ENCODE measurements around the gene SLC30A5. TPM values are rescaled to one million over a fixed set of nuclear protein-coding genes. Genes with fewer than 3 reads are reported as not detected.
"Not testable (repeated sequence)": the region's sequence is repeated elsewhere in the genome, so short reads cannot be mapped to it uniquely, and the experiment has no call there.

Gene SLC30A5
- 10 to 100 TPM; 13.6 to 26.1 (median 21.7) TPM for polyA plus RNA-seq (ENCODE audit: low read depth in 6 of 6)

- Mint-ChIP-seq H3K4me3 (peak within 1 kb of the TSS; percentile 90 to 96 (median 94)), H3K9me3 (no peaks in the 10 kb centered on the region), H3K27ac (peak within 1 kb of the TSS; percentile 94 to 99 (median 98)), H3K36me3 (peaks cover 6 to 8% of the 10 kb centered on the region in 2 donors), H3K27me3 (no peaks in the 10 kb centered on the region), H3K4me1 (peaks cover 8 to 30% (median 20%) of the 10 kb centered on the region in 3 donors)
- DNase-seq (peak; percentile 97), ATAC-seq (ENCODE audit: low read depth in 2 of 2) (peak; percentile 97)
Observed at GRCh38 chr5:69093771-69094482, at the start of gene SLC30A5. Gene SLC30A5 (plus strand): TSS chr5:69094014. CDS start chr5:69094256, 242 bp downstream.

GRCh38 chr5:69045213-69045612, 48.6 kb upstream of the SLC30A5 start:
- H3K4me3 Mint-ChIP-seq; H3K9me3 Mint-ChIP-seq; H3K4me1 Mint-ChIP-seq; H3K36me3 Mint-ChIP-seq; H3K27ac Mint-ChIP-seq; H3K27me3 Mint-ChIP-seq; ATAC-seq (ENCODE audit: low read depth in 2 of 2); DNase-seq: not testable (repeated sequence)

DNA sequence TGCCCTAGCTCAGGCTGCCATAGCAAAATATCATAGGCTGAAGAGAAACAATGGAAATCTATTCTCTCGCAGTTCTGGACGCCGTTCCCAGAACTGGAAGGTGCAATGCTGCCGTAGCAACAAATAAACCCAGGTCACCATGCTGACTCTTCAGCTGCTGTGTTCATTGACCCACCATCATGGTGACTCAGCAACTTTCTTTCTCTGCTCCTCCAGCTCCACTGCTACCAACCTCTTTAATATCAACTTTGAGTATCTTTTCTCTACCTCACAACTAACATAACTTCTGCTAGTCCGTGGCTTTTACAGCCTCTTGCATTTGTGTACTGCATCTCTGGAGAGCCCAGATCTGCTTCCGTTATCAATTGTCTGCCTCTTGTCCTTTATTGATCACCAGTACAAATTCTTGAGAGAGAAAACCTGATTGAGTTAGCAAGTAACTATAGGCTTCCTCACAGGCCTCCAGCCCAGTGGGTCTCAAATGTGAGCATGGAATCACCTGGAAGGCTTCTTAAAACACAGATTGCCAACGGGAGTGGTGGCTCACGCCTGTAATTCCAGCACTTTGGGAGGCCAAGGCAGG, 47.3 kb upstream of the SLC30A5 start:
- Mint-ChIP-seq H3K27me3 (peaks cover 0 to 5% (median 0%) of the 10 kb centered on the region in 3 donors), H3K27ac (peak overlapping the region in 1 of 6 donors; percentile 42), H3K4me3 (no peak overlapping the region), H3K36me3 (no peaks in the 10 kb centered on the region), H3K4me1 (peaks cover 0 to 5% (median 4%) of the 10 kb centered on the region in 3 donors), H3K9me3 (no peaks in the 10 kb centered on the region)
- ATAC-seq (ENCODE audit: low read depth in 2 of 2), result no peak
- DNase-seq, result no peak

DNA sequence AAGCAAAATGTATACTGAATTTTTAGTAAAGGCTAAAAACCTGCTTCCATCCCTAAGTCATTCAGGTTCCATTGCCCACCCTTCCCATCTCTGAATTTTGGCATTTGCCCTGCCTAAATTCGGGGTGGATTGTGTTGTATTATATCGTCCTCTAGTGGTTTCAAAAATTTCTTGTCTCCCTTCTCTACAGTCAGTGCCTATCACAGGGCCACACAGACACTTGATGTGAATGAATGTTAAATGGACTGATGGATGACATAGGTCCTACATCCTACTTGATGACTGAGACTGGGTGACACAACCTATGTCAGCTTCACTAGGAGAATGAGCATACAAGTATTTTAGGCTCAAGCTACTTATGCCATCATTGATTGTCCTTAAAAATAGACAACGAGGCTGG, 45.6 kb upstream of the SLC30A5 start:
- no peak overlapping the region for H3K4me3 Mint-ChIP-seq

GRCh38 chr5:69049151-69049550, 44.7 kb upstream of the SLC30A5 start:
- Mint-ChIP-seq H3K27ac (no peak overlapping the region), H3K9me3 (no peaks in the 10 kb centered on the region), H3K4me3 (no peak overlapping the region), H3K4me1 (no peaks in the 10 kb centered on the region), H3K27me3 (peaks cover 0 to 13% (median 4%) of the 10 kb centered on the region in 3 donors), H3K36me3 (no peaks in the 10 kb centered on the region)
- DNase-seq (no peak), ATAC-seq (ENCODE audit: low read depth in 2 of 2) (no peak)

More for the DNA sequence above, 45.6 kb upstream of the SLC30A5 start:
- no peak overlapping the region for H3K27ac Mint-ChIP-seq
- DNase-seq, result no peak
- H3K27me3 Mint-ChIP-seq, result peaks cover 0 to 7% (median 0%) of the 10 kb centered on the region in 3 donors
- peaks cover 0 to 4% (median under 1%) of the 10 kb centered on the region in 3 donors for H3K4me1 Mint-ChIP-seq
- H3K36me3 Mint-ChIP-seq, result no peaks in the 10 kb centered on the region
- no peak for ATAC-seq (ENCODE audit: low read depth in 2 of 2)
- H3K9me3 Mint-ChIP-seq, result no peaks in the 10 kb centered on the region

DNA sequence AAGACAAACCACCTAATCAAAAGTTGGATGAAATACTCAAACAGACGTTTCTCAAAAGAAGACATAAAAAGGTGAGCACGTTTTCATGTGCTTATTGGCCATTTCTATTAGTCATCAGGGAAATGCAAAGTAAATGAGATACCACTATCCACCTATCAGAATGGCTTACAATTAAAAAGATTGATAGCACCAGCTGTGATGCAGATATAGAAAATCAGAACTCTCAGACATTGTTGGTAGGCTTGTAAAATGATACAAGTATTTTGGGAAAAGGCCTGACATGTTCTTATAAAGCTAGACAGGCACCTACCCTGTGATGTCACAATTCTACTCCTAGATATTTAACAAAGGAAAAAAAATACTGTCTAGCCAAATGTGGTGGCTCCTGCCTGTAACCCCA, 44.0 kb upstream of the SLC30A5 start:
- no peaks in the 10 kb centered on the region for H3K9me3 Mint-ChIP-seq
- no peak overlapping the region for H3K27ac Mint-ChIP-seq
- no peak for ATAC-seq (ENCODE audit: low read depth in 2 of 2)
- DNase-seq, result no peak
- no peaks in the 10 kb centered on the region for H3K4me1 Mint-ChIP-seq
- no peaks in the 10 kb centered on the region for H3K36me3 Mint-ChIP-seq
- H3K27me3 Mint-ChIP-seq, result peaks cover 0 to 13% (median 4%) of the 10 kb centered on the region in 3 donors
- no peak overlapping the region for H3K4me3 Mint-ChIP-seq

- DNase-seq (no peak), ATAC-seq (ENCODE audit: low read depth in 2 of 2) (no peak)
- Mint-ChIP-seq H3K27ac (no peak overlapping the region), H3K36me3 (no peaks in the 10 kb centered on the region), H3K4me3 (no peak overlapping the region), H3K9me3 (no peaks in the 10 kb centered on the region), H3K4me1 (no peaks in the 10 kb centered on the region), H3K27me3 (peaks cover 0 to 13% (median 4%) of the 10 kb centered on the region in 3 donors)
Observed at GRCh38 chr5:69050214-69050613, 43.6 kb upstream of the SLC30A5 start.

GRCh38 chr5:69052181-69052580, 41.6 kb upstream of the SLC30A5 start:
- H3K4me1 Mint-ChIP-seq, result no peaks in the 10 kb centered on the region
- no peak overlapping the region for H3K4me3 Mint-ChIP-seq
- DNase-seq (no peak), ATAC-seq (ENCODE audit: low read depth in 2 of 2) (no peak)
- H3K27ac Mint-ChIP-seq, result no peak overlapping the region
- H3K27me3 Mint-ChIP-seq, result peaks cover 0 to 13% (median 4%) of the 10 kb centered on the region in 3 donors
- H3K9me3 Mint-ChIP-seq, result peaks cover 0 to 5% (median 0%) of the 10 kb centered on the region in 7 donors
- H3K36me3 Mint-ChIP-seq, result no peaks in the 10 kb centered on the region

DNA sequence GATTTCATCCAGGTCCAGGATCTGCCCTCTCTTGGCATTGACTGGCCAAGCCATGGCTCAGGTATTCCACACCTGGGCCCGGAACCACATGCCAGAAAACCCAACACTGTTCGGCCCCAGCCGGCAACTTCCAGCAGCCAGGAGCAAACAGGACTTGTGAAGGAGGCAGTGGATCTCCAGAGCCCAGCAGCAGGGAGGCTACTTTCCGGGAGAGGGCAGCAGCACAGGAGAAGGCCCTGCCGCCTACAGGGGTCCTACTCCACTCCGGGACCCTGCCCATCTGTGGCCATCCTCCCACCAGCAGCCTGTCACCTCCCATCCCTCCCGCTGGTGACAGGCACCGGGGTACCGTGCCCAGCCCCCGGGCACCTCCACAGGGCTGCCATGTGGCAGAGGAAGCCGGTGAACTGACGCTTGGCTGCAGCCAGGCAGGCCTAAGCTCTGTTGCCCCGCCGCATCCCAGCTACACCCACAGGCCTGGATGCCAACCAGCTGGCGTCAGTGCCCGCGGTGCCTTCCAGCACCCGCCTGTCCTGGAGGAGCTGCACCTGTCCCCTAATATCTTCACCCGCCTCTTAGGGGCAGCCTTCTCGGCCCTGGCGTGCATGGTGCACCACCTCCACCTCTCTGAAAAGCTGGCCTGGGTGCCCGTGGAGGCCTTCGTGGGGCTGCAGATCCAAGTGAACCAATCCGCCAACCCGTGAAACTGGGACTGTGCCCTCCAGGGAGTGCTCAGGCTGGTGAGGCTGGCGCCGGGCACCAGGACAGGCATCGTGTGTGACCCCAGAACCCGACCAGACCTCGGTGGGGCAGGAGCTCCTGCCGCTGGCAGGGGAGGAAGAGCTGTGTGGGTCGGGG, 18.9 kb upstream of the SLC30A5 start:
- DNase-seq (no peak), ATAC-seq (ENCODE audit: low read depth in 2 of 2) (no peak)
- Mint-ChIP-seq H3K4me3 (no peak overlapping the region), H3K36me3 (no peaks in the 10 kb centered on the region), H3K9me3 (peaks cover 0 to 1% (median 0%) of the 10 kb centered on the region in 7 donors), H3K27ac (no peak overlapping the region), H3K4me1 (no peaks in the 10 kb centered on the region), H3K27me3 (peaks cover 0 to 12% (median 11%) of the 10 kb centered on the region in 3 donors)

DNA sequence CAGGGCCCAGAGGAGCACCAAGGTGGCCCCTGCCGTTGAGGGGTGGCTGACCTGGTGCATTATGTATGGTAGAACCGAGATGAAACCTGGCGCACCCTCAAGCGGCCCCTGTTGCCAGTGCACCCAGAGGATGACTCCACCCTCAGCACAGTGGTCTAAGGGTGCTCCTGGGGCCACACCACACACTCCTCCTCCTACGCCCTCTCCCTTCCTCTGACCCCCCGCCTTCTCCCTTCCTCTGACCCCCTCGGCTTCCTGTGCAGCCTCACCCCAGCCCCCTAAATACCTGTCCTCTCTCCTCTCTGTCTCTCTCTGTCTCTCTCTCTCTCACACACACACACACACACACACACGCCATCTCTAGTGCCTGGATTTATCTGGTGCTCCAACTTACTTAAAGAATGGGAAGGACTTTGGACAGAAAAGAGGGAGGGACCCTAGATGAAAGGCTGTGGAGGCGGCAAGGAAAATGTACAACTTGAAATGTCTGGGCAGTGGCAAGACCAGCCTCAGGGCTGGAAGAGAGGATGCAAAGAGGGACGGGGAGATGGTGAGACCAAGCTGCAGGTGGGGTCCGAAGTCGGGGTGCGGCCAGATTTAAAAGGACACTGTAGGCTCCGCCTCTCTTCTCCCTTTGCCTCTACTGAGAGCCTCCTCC, 18.2 kb upstream of the SLC30A5 start:
- peak overlapping the region in 1 of 6 donors; percentile 42 for H3K27ac Mint-ChIP-seq
- DNase-seq (no peak), ATAC-seq (ENCODE audit: low read depth in 2 of 2) (no peak)
- H3K27me3 Mint-ChIP-seq, result peaks cover 0 to 12% (median 11%) of the 10 kb centered on the region in 3 donors
- H3K4me1 Mint-ChIP-seq, result no peaks in the 10 kb centered on the region
- H3K9me3 Mint-ChIP-seq, result peaks cover 0 to 1% (median 0%) of the 10 kb centered on the region in 7 donors
- H3K4me3 Mint-ChIP-seq, result no peak overlapping the region
- H3K36me3 Mint-ChIP-seq, result no peaks in the 10 kb centered on the region

DNA sequence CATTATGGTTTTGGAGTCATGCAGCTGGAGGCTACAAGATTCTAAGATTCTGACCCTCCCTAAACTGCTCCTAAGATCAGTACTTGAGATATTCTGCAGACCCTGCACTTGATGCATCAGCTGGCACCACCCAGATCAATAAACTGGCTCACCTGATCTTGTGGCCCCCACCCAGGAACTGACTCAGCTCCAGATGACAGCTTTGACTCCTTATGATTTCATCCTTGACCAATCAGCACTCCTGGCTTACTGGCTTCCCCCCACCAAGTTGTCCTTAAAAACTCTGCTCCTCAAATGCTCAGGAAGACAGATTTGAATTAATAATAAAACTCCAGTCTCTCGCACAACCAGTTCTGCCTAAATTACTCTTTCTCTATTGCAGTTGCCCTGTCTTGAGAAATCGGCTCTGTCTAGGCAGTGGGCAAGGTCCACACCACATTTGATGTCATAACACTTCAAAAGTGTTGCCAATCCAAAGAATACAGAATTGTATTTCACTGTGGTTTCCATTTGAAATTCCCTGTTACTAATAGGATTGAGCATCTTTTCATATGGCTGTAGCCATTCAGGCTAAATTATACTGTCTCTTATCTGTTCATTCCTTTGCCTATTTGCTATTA, 14.8 kb upstream of the SLC30A5 start:
- no peak for ATAC-seq (ENCODE audit: low read depth in 2 of 2)
- H3K9me3 Mint-ChIP-seq, result peaks cover 0 to 1% (median 0%) of the 10 kb centered on the region in 7 donors
- no peak for DNase-seq
- peaks cover 0 to 6% (median 0%) of the 10 kb centered on the region in 3 donors for H3K4me1 Mint-ChIP-seq
- peaks cover 0 to 12% (median 6%) of the 10 kb centered on the region in 3 donors for H3K27me3 Mint-ChIP-seq
- peak overlapping the region in 1 of 6 donors; percentile 64 for H3K27ac Mint-ChIP-seq
- H3K36me3 Mint-ChIP-seq, result no peaks in the 10 kb centered on the region
- no peak overlapping the region for H3K4me3 Mint-ChIP-seq

DNA sequence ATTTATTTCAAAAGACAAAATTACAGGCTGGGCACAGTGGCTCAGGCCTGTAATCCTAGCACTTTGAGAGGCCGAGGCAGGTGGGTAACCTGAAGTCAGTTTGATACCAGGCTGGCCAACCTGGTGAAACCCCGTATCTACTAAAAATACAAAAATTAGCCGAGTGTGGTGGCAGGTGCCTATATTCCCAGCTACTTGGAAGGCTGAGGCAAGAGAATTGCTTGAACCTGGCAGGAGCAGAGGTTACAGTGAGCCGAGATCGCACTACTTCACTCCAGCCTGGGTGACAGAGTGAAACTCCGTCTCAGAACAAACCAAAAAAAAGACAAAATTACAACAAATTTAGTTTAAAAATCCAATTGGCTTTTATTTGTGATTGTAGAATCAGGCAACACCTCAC, 14.3 kb upstream of the SLC30A5 start:
- Mint-ChIP-seq H3K4me1 (peaks cover 0 to 7% (median 0%) of the 10 kb centered on the region in 3 donors), H3K27ac (no peak overlapping the region), H3K27me3 (peaks cover 0 to 12% (median 6%) of the 10 kb centered on the region in 3 donors), H3K9me3 (peaks cover 0 to 1% (median 0%) of the 10 kb centered on the region in 7 donors), H3K4me3 (no peak overlapping the region), H3K36me3 (no peaks in the 10 kb centered on the region)
- DNase-seq (no peak), ATAC-seq (ENCODE audit: low read depth in 2 of 2) (no peak)

Measured in naive B cell (primary cell).